Liver (tissue), 9 donors: Measurements from ENCODE around the gene PTPN14. TPM values are rescaled to one million over a fixed set of nuclear protein-coding genes. Genes with fewer than 3 reads are reported as not detected.

Source experiments
- DNase-seq: peaks from one replicate; pipeline ENCODE4 v3.0.0-alpha.2; 2017; ENCODE audit warnings: low spot score
- H3K27ac ChIP-seq, 2 donors: one replicate each; pipeline ENCODE4 v1.7.0; 2013; ENCODE audit warnings: inconsistent platforms in 2 of 2, low read length in 2 of 2, control low read depth in 1 of 2, low read depth in 1 of 2, mild to moderate bottlenecking in 1 of 2
- H3K27me3 ChIP-seq, 4 donors: one replicate each; pipeline versions ENCODE4 v1.6.1 to v1.7.0; 2013; ENCODE audit warnings: low read length in 3 of 4, inconsistent platforms in 1 of 4, mild to moderate bottlenecking in 1 of 4, moderate library complexity in 1 of 4; ENCODE audit not compliant: control insufficient read depth in 4 of 4, insufficient read depth in 4 of 4
- H3K36me3 ChIP-seq, 4 donors: one replicate each; pipeline versions ENCODE4 v1.6.1 to v1.7.0; 2013; ENCODE audit warnings: low read length in 3 of 4, mild to moderate bottlenecking in 3 of 4, low read depth in 1 of 4, moderate library complexity in 1 of 4; ENCODE audit not compliant: control insufficient read depth in 4 of 4, insufficient read depth in 3 of 4
- H3K4me1 ChIP-seq, 4 donors: one replicate each; pipeline versions ENCODE4 v1.6.1 to v1.7.0; 2013; ENCODE audit warnings: low read length in 3 of 4, mild to moderate bottlenecking in 3 of 4, moderate library complexity in 1 of 4; ENCODE audit not compliant: control insufficient read depth in 4 of 4, insufficient read depth in 4 of 4
- H3K4me3 ChIP-seq, 3 donors: one replicate each; pipeline versions ENCODE4 v1.6.1 to v1.7.0; 2013; ENCODE audit warnings: low read length in 3 of 3, control low read depth in 1 of 3, low read depth in 1 of 3, mild to moderate bottlenecking in 1 of 3
- H3K9ac ChIP-seq, 2 donors: one replicate each; pipeline ENCODE4 v1.7.0; 2013; ENCODE audit warnings: low read length in 2 of 2, mild to moderate bottlenecking in 2 of 2, moderate library complexity in 2 of 2, control low read depth in 1 of 2, low read depth in 1 of 2
- H3K9me3 ChIP-seq, 4 donors: one replicate each; pipeline versions ENCODE4 v1.6.1 to v1.7.0; 2013; ENCODE audit warnings: low read length in 3 of 4; ENCODE audit not compliant: control insufficient read depth in 4 of 4
- ATF3 ChIP-seq: IDR thresholded peaks from 2 replicates; pipeline ENCODE4 v1.6.1; 2016; ENCODE audit warnings: antibody characterized with exemption
- CTCF ChIP-seq: fragments of 150-350 bp; IDR thresholded peaks from 2 replicates; pipeline ENCODE4 v1.5.1; 2017; ENCODE audit warnings: improper control_type of control experiment, low read depth, low read length; ENCODE audit not compliant: missing input control
- EGR1 ChIP-seq, 2 donors: IDR thresholded peaks; 2 replicates each; pipeline ENCODE4 v1.6.1; 2016 to 2018; ENCODE audit warnings: antibody characterized with exemption in 2 of 2, low read depth in 2 of 2
- FOXA1 ChIP-seq: IDR thresholded peaks from 2 replicates; pipeline ENCODE4 v1.6.1; 2016; ENCODE audit warnings: antibody characterized with exemption
- FOXA2 ChIP-seq: IDR thresholded peaks from 2 replicates; pipeline ENCODE4 v1.6.1; 2016; ENCODE audit warnings: antibody characterized with exemption
- GABPA ChIP-seq, 2 donors: IDR thresholded peaks in 1 of 2; conservative IDR thresholded peaks in 1 of 2; 2 replicates each; pipeline ENCODE4 v1.6.1; 2016; ENCODE audit warnings: antibody characterized with exemption in 2 of 2, mild to moderate bottlenecking in 1 of 2, moderate library complexity in 1 of 2
- HNF4A ChIP-seq, 2 donors: conservative IDR thresholded peaks; 2 replicates each; pipeline ENCODE4 v1.6.1; 2016; ENCODE audit warnings: antibody characterized with exemption in 2 of 2, mild to moderate bottlenecking in 2 of 2
- HNF4G ChIP-seq: IDR thresholded peaks from 2 replicates; pipeline ENCODE4 v1.6.1; 2016; ENCODE audit warnings: antibody characterized with exemption
- JUND ChIP-seq, 2 donors: IDR thresholded peaks; 2 replicates each; pipeline ENCODE4 v1.6.1; 2016; ENCODE audit warnings: antibody characterized with exemption in 2 of 2
- MAX ChIP-seq: IDR thresholded peaks from 2 replicates; pipeline ENCODE4 v1.6.1; 2016; ENCODE audit warnings: antibody characterized with exemption
- RAD21 ChIP-seq, 2 donors: IDR thresholded peaks; 2 replicates each; pipeline ENCODE4 v1.6.1; 2016; ENCODE audit warnings: antibody characterized with exemption in 2 of 2, mild to moderate bottlenecking in 2 of 2
- RXRA ChIP-seq, 2 donors: IDR thresholded peaks; 2 replicates each; pipeline ENCODE4 v1.6.1; 2017 to 2018; ENCODE audit warnings: antibody characterized with exemption in 2 of 2, mild to moderate bottlenecking in 1 of 2
- SP1 ChIP-seq: IDR thresholded peaks from 2 replicates; pipeline ENCODE4 v1.6.1; 2018; ENCODE audit warnings: antibody characterized with exemption, mild to moderate bottlenecking
- TAF1 ChIP-seq: conservative IDR thresholded peaks from 2 replicates; pipeline ENCODE4 v1.6.1; 2016; ENCODE audit warnings: antibody characterized with exemption, mild to moderate bottlenecking
- YY1 ChIP-seq: IDR thresholded peaks from 2 replicates; pipeline ENCODE4 v1.6.1; 2016; ENCODE audit warnings: antibody characterized with exemption, mild to moderate bottlenecking
- ZBTB33 ChIP-seq: IDR thresholded peaks from 2 replicates; pipeline ENCODE4 v1.6.1; 2016; ENCODE audit warnings: antibody characterized with exemption
- WGBS: extraction: QIAGEN DNeasy Blood & Tissue Kit; methylation state at CpG from one replicate; pipeline ENCODE4 v1.1.7; 2013; 5-methylcytosine and 5-hydroxymethylcytosine counted together
- polyA plus RNA-seq, 2 donors: library from polyadenylated mRNA; stranded (reverse) in 1 of 2; unstranded in 1 of 2; fragments of 200-250 nt in 1 of 2; fragments of >200 nt in 1 of 2; fragmentation: Nextera tagmentation in 1 of 2; extraction: Ambion mirVana in 1 of 2; gene quantifications; one replicate each; pipeline versions ENCODE4 v1.2.1 to v1.2.3, GENCODE V29; 2013 to 2015
- total RNA-seq, 2 donors: library from RNA; depleted of rRNA; stranded (reverse); fragments of >200 nt; gene quantifications; one replicate each; pipeline ENCODE4 v1.2.3, GENCODE V29; 2014
- donor health status: healthy.
- donor health status: healthy.
- donor health status: healthy.
- donor health status: healthy.
- donor health status: healthy.

The PTPN14 gene
- total and polyA plus RNA-seq, 4 donors: 0.54 to 3.2 (median 1.5) TPM

GRCh38 chr1:214498021-214498420 lies 53.4 kb downstream of the PTPN14 start:
- Histone ChIP-seq H3K36me3 (no peaks in the 10 kb centered on the region), H3K27me3 (peaks cover 0 to 3% (median 0%) of the 10 kb centered on the region in 4 donors), H3K4me3 (no peak overlapping the region), H3K4me1 (no peaks in the 10 kb centered on the region), H3K9ac (no peak overlapping the region), H3K27ac (no peak overlapping the region), H3K9me3 (no peaks in the 10 kb centered on the region)
- DNase-seq: no peak
- 63% methylated on average over 1 of the region's 1 CpG for WGBS
- TF ChIP-seq RXRA (IDR thresholded peaks at IDR 0.05) (no peak), ZBTB33 (no peak), GABPA (IDR thresholded peaks at IDR 0.05 in 1 of 2, conservative IDR thresholded peaks at IDR 0.05 in 1 of 2) (no peak), FOXA1 (no peak), HNF4G (no peak), HNF4A (conservative IDR thresholded peaks at IDR 0.05) (no peak), RAD21 (IDR thresholded peaks at IDR 0.05) (no peak), SP1 (no peak), TAF1 (no peak), CTCF (no peak), JUND (IDR thresholded peaks at IDR 0.05) (no peak), FOXA2 (no peak), YY1 (no peak), EGR1 (IDR thresholded peaks at IDR 0.05; ENCODE audit: low read depth in 2 of 2) (no peak), ATF3 (no peak)

- H3K27me3 ChIP-seq: peaks cover 0 to 3% (median 0%) of the 10 kb centered on the region in 4 donors
- H3K36me3 ChIP-seq: no peaks in the 10 kb centered on the region
- no peaks in the 10 kb centered on the region for H3K9me3 ChIP-seq
- no peak overlapping the region for H3K4me3 ChIP-seq
- TF ChIP-seq GABPA (IDR thresholded peaks at IDR 0.05 in 1 of 2, conservative IDR thresholded peaks at IDR 0.05 in 1 of 2): no peak
- TF ChIP-seq HNF4G: no peak
- TF ChIP-seq HNF4A (conservative IDR thresholded peaks at IDR 0.05): no peak
- no peak for TF ChIP-seq TAF1
- no peak for TF ChIP-seq ZBTB33
- no peak for TF ChIP-seq RXRA (IDR thresholded peaks at IDR 0.05)
- no peak for TF ChIP-seq MAX
- H3K9ac ChIP-seq: no peak overlapping the region
- 75% methylated on average over 4 of the region's 4 CpGs for WGBS
- no peak for DNase-seq
- no peaks in the 10 kb centered on the region for H3K4me1 ChIP-seq
- H3K27ac ChIP-seq: no peak overlapping the region
Measured at GRCh38 chr1:214496126-214496525, 55.3 kb downstream of the PTPN14 start.
